Measurements from ENCODE around the gene APOL1. TPM values are rescaled to one million over a fixed set of nuclear protein-coding genes. Genes with fewer than 3 reads are reported as not detected.

The APOL1 gene
- total and polyA plus RNA-seq, 2 of the 4 experiments (the other 2 are of a cell fraction), result 0.36 to 0.77 TPM

DNA sequence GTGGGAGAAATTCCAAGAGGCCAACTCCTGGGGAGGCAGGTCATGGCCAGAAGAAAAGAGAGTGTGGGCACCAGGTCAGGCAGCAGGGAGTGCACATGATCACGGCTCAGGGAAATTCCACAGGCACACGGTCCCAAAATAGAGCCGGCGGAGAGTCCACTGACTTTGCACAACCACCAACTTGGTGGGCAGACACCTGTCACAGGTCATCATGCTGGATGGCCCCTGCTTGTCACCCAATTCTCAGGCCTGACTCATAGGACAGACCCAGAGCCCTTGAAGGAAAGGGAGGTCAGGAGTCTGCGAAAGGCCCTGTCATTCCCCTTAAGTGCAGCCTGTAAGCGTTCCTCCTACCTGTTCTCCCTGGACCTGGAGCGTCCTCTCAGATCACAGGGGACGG is 29.4 kb upstream of the APOL1 start:
- Histone ChIP-seq H2BK20ac (ENCODE audit: low read depth, low read length) (no peak overlapping the region), H3K4me1 (ENCODE audit: control insufficient read depth, insufficient read depth, low read length) (peaks cover 3% of the 10 kb centered on the region; the same call in 1 of the 2 replicates), H2AK5ac (ENCODE audit: low read depth, low read length) (no peak overlapping the region), H3K14ac (replicated peaks; ENCODE audit: low read depth, low read length) (no peak overlapping the region), H3K9me3 (ENCODE audit: control insufficient read depth, insufficient read depth, low read length) (no peaks in the 10 kb centered on the region), H3K9me1 (ENCODE audit: insufficient read depth, low read length) (peaks cover 4% of the 10 kb centered on the region; the same call in 1 of the 2 replicates), H3K4ac (ENCODE audit: low read depth, low read length) (no peak overlapping the region), H2BK5ac (ENCODE audit: low read depth, low read length, poor library complexity, severe bottlenecking) (no peak overlapping the region), H2AK9ac (replicated peaks; ENCODE audit: low read depth, low read length, poor library complexity) (no peak overlapping the region), H3K4me3 (ENCODE audit: insufficient read depth, low read depth, low read length) (no peak overlapping the region), H2BK120ac (ENCODE audit: low read depth, low read length) (no peak overlapping the region), H3K23ac (ENCODE audit: low read depth, low read length) (no peak overlapping the region), H4K5ac (ENCODE audit: low read depth, low read length) (no peak overlapping the region), H4K8ac (ENCODE audit: low read depth in 2 of 2, low read length in 2 of 2) (no peak overlapping the region), H3K9ac (ENCODE audit: low read depth, low read length) (no peak overlapping the region), H3K27ac (ENCODE audit: insufficient read depth, low read length) (no peak overlapping the region), H3K18ac (ENCODE audit: low read depth, low read length) (no peak overlapping the region), H4K20me1 (ENCODE audit: insufficient read depth, low read length) (no peaks in the 10 kb centered on the region), H3K36me3 (ENCODE audit: control insufficient read depth, insufficient read depth, low read length) (peaks cover 8% of the 10 kb centered on the region), H3K79me1 (ENCODE audit: low read depth in 1 of 2, low read length in 2 of 2) (no peaks in the 10 kb centered on the region), H3K27me3 (ENCODE audit: control insufficient read depth, insufficient read depth, low read length) (no peaks in the 10 kb centered on the region), H2AFZ (replicated peaks; ENCODE audit: low read length, poor library complexity) (no peak overlapping the region), H3K56ac (ENCODE audit: extremely low read depth, insufficient read depth, low read length) (no peak overlapping the region), H2BK15ac (ENCODE audit: low read depth, low read length) (no peak overlapping the region), H3K4me2 (ENCODE audit: low read depth, low read length) (no peak overlapping the region), H4K91ac (ENCODE audit: insufficient read depth, low read depth, low read length) (no peak overlapping the region)
- POLR2A ChIA-PET (ENCODE audit: unreplicated experiment), result no interaction called here
- TF ChIP-seq SMC3 (IDR thresholded peaks at IDR 0.05; ENCODE audit: low read depth, low read length) (no peak), MAFK (IDR thresholded peaks at IDR 0.05; ENCODE audit: low read depth, low read length) (no peak), RCOR1 (IDR thresholded peaks at IDR 0.05; ENCODE audit: insufficient replicate concordance, low read length) (no peak), MAZ (IDR thresholded peaks at IDR 0.05; ENCODE audit: borderline replicate concordance, low read depth, low read length) (no peak), POLR2A (IDR thresholded peaks at IDR 0.05; ENCODE audit: low read depth, low read length) (no peak), MXI1 (IDR thresholded peaks at IDR 0.05; ENCODE audit: borderline replicate concordance, low read depth, low read length) (no peak), CEBPB (IDR thresholded peaks at IDR 0.05; ENCODE audit: low read depth, low read length) (no peak), NFE2L2 (IDR thresholded peaks at IDR 0.05; ENCODE audit: low read depth, low read length) (no peak), BHLHE40 (IDR thresholded peaks at IDR 0.05; ENCODE audit: low read depth, low read length) (no peak), RAD21 (IDR thresholded peaks at IDR 0.05; ENCODE audit: low read length) (no peak), RFX5 (IDR thresholded peaks at IDR 0.05; ENCODE audit: low read depth, low read length) (no peak), FOS (IDR thresholded peaks at IDR 0.05; ENCODE audit: low read depth, low read length) (no peak), CHD1 (IDR thresholded peaks at IDR 0.05; ENCODE audit: low read depth, low read length) (no peak)
- TF ChIP-seq, protein P1, sequence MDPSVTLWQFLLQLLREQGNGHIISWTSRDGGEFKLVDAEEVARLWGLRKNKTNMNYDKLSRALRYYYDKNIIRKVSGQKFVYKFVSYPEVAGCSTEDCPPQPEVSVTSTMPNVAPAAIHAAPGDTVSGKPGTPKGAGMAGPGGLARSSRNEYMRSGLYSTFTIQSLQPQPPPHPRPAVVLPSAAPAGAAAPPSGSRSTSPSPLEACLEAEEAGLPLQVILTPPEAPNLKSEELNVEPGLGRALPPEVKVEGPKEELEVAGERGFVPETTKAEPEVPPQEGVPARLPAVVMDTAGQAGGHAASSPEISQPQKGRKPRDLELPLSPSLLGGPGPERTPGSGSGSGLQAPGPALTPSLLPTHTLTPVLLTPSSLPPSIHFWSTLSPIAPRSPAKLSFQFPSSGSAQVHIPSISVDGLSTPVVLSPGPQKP (IDR thresholded peaks at IDR 0.05; ENCODE audit: borderline replicate concordance, low read depth, low read length), result no peak
- TF ChIP-seq, protein P2, sequence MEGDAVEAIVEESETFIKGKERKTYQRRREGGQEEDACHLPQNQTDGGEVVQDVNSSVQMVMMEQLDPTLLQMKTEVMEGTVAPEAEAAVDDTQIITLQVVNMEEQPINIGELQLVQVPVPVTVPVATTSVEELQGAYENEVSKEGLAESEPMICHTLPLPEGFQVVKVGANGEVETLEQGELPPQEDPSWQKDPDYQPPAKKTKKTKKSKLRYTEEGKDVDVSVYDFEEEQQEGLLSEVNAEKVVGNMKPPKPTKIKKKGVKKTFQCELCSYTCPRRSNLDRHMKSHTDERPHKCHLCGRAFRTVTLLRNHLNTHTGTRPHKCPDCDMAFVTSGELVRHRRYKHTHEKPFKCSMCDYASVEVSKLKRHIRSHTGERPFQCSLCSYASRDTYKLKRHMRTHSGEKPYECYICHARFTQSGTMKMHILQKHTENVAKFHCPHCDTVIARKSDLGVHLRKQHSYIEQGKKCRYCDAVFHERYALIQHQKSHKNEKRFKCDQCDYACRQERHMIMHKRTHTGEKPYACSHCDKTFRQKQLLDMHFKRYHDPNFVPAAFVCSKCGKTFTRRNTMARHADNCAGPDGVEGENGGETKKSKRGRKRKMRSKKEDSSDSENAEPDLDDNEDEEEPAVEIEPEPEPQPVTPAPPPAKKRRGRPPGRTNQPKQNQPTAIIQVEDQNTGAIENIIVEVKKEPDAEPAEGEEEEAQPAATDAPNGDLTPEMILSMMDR (conservative IDR thresholded peaks at IDR 0.05; ENCODE audit: low read depth, low read length), result no peak
- TF ChIP-seq, protein P3, sequence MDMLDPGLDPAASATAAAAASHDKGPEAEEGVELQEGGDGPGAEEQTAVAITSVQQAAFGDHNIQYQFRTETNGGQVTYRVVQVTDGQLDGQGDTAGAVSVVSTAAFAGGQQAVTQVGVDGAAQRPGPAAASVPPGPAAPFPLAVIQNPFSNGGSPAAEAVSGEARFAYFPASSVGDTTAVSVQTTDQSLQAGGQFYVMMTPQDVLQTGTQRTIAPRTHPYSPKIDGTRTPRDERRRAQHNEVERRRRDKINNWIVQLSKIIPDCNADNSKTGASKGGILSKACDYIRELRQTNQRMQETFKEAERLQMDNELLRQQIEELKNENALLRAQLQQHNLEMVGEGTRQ (IDR thresholded peaks at IDR 0.05; ENCODE audit: low read depth, low read length), result no peak
- CTCF ChIA-PET, result no interaction called here
- dilution Hi-C loops (cut with HindIII; ENCODE audit: low sequenced_read_pairs, unreplicated experiment) (no loop called here), intact Hi-C loops (cut with micrococcal nuclease) (no loop called here), in situ Hi-C loops (cut with MboI; ENCODE audit: low sequenced_read_pairs) (no loop called here)
- ATAC-seq (ENCODE audit: low read depth), result no peak
- DNase-seq, result no peak
- WGBS, 2 experiments (ENCODE audit: extremely low coverage in 2 of 2, insufficient read length in 1 of 2), result no CpG with 5 or more reads among the region's 8 CpGs
- no TSS peak for BruUV-seq (replicated peaks)

Data from IMR-90 (cell line).